ENCODE results near the gene ELAVL1.

Gene ELAVL1

DNA sequence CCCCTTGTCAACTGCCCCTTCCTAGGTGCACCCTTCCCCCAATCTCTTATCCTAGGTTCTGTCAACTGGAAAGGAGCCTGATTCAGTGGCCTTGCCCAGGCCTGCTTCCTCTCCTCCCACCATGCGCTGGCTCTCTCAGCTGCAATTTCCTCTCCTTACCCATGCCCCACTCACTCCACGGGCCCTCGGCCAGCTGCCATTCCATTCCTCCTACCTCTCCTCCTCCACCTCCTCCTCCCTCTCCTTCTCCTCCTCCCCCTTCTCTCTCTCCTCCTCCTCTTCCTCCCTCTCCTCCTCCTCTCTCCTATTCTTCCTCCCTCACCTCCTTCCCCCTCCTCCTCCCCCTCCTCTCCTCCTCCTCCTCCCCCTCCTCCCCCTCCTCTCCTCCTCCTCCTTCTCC is 52.4 kb downstream of the ELAVL1 start:
- H3K4me3 ChIP-seq (ENCODE audit: low read depth, low read length): no peak overlapping the region
- no peak for DNase-seq (ENCODE audit: low read depth)
- no peak for TF ChIP-seq CTCF (IDR thresholded peaks at IDR 0.05; ENCODE audit: low read depth, low read length, missing control alignments)

GRCh38 chr19:7947939-7948338 is 57.5 kb downstream of the ELAVL1 start:
- TF ChIP-seq CTCF (IDR thresholded peaks at IDR 0.05; ENCODE audit: low read depth, low read length, missing control alignments): no peak

GRCh38 chr19:7944177-7944761 is 61.2 kb downstream of the ELAVL1 start:
- H3K4me3 ChIP-seq (ENCODE audit: low read depth, low read length): peak overlapping the region; percentile 88
- DNase-seq (ENCODE audit: low read depth): peak; percentile 79
- peak; percentile 78 for TF ChIP-seq CTCF (IDR thresholded peaks at IDR 0.05; ENCODE audit: low read depth, low read length, missing control alignments)

More at GRCh38 chr19:7947939-7948338, 57.5 kb downstream of the ELAVL1 start:
- DNase-seq (ENCODE audit: low read depth): no peak
- H3K4me3 ChIP-seq (ENCODE audit: low read depth, low read length): no peak overlapping the region

DNA sequence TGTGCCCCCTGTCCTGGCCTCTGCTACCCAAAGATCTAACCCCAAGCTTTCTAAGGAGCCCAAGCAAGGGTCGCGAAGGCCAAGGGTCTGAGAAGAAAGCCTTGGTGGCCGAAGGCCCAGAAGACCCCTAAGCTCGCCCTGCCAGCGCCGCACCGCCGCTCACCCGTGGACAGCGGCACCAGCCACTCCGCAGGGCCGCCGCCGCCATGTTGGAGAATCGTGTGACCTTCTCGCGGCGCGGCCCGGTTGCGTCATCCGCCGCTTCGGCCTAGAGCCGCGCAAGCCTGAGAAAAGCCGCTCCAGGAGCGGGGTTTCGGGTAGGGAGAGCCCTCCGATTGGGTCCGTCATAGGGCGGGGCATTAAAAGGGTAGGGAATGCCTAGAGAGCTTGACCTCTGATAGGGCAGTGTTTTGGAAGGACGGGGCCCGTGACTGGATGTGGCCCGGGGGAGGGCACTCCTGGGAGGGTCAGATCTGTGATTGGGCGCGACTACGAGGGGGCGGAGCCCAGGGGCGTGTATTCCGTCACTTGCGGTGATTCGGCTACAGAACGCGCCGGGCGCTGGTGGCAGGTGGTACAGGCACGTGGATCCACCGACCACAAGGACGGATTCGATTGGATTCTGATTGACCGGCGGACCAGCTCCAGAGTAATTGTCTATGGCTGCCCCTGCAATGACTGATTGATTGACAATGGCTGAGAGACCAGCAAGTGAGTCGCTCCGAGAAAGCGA is 61.8 kb downstream of the ELAVL1 start, which contains the start of gene TIMM44:
TIMM44 (minus strand) TSS at position 223 of the 733 bp plus-strand sequence; CDS start at position 208, 15 bp downstream.
- DNase-seq (ENCODE audit: low read depth): peak; percentile 97
- peak within 1 kb of the TSS; percentile 88 for H3K4me3 ChIP-seq (ENCODE audit: low read depth, low read length)
- TF ChIP-seq CTCF (IDR thresholded peaks at IDR 0.05; ENCODE audit: low read depth, low read length, missing control alignments): no peak

- peak overlapping the region; percentile 88 for H3K4me3 ChIP-seq (ENCODE audit: low read depth, low read length)
- no peak for DNase-seq (ENCODE audit: low read depth)
- TF ChIP-seq CTCF (IDR thresholded peaks at IDR 0.05; ENCODE audit: low read depth, low read length, missing control alignments): no peak
Observed at GRCh38 chr19:7942981-7943443, 62.4 kb downstream of the ELAVL1 start.

- peak overlapping the region; percentile 88; the same call in 1 of the 2 replicates for H3K4me3 ChIP-seq (ENCODE audit: low read depth, low read length)
- TF ChIP-seq CTCF (IDR thresholded peaks at IDR 0.05; ENCODE audit: low read depth, low read length, missing control alignments): no peak
- no peak for DNase-seq (ENCODE audit: low read depth)
Observed at GRCh38 chr19:7941895-7942596, 63.4 kb downstream of the ELAVL1 start.
